ENCODE data around the gene LRRC34.

The LRRC34 gene

DNA sequence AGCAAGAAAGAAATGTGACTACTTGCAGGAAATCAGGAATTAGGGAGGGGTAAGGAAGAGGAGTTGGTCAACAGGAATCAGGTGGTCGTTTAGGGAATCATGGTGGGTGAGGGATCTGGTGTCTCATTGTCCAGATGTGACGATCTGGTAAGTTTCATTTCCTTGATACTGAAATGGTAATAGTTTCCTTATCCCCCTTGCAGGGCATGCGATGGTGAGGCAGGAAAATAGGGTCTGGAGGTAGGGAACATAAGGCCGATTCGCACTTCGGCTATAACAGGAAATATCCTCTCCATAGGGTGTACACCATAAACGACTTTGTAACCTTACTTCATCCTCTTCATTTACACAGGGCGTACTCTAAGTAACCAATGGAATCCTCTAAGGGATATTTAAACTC is 574 bp upstream of the LRRC34 start:
- DNase-seq: no peak

DNA sequence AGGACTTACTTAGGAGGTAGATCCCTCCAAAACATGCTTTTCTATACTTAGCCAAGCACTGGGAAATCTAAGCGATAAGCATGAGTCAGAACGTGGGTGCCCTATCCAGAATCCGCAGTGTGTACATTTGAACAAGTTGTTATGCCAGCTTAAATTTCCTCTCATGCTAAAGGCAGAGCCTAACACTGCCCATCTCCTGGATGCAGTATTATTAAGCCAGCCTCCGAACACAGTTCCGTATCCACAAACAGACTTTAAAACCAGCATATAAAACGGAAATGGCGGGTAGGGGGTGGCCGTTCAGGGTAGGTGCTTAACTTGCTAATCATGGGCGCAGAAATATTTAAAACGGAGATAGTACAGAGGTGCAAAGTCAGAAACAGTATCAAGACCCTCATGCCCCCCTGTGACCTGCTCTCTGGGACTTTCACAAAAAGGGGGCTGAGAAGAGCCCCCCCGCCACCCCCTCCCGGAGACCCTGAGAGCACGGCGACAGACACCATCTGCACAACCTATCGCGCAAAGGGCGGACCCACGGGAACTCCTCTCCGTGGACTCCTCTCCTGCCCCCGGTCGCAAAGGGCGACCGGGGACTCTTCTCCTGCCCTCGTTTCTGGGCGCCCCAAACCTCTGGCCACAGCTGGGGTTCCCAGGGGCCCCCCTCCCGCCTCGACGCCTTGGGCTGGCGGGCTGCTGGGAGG is 923 bp downstream of the LRRC34 start:
- DNase-seq: no peak

DNA sequence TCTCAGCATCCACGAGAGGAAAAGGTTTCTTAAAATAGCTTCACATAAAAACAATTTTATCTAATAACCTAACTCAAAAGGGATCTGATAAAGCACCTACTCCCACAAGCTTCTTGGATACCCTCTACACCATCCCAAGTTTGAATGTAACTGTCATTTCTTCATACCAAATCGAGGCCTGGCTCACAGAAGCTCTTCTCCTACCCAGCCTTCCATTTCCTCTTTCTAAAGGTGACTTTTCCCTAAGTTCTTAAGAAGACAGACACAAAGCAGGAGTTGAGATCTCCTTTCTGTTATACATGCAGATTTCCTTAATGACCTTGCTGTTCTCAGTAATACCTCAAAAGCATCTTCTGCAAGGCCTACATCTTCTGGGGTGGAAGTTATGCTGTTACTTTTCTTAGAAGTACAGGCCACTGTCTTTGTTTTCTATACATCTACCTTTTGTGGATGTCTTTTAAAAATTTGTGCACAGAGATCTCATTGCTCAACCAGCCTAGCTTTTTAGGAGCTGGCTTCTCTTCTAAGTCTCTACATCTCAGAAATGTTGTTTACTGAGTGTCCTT is 3.4 kb downstream of the LRRC34 start:
- DNase-seq: no peak

DNA sequence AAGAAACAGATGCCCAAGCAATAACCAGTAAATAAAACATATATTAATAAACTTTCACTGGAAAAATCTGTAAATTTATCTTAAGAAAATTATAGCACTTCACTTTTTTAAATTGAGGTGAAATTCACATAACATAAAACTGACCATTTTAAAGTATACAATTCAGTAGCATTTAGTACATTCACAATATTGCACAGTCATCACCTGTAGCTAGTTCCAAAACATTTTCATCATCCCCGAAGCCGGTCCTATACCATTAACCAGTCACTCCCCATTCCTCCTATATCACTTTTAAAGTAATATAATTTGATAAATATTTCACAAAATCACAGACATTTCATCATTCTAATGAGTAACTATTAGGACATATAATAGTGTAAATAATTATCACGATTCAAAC is 8.0 kb downstream of the LRRC34 start:
- DNase-seq: no peak

DNA sequence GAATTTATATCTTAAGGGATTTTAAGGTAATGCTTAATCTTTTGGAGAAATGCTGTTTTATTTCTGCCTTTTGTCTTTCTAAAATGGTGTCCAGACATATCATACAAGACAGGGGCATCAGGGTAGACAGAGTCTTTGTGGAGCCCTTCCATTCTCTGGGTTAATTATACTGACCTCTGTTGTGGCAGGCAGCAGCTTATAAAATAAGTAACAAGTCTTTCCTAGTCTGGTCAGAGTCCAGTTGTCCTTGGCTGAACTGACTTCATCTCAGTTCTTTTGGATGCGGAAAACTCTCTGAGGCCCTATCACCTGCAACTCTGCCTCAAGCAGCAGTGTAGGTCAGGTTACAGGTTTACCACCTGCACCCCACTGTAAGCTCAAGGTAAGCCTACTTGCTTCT is 20.3 kb downstream of the LRRC34 start:
- DNase-seq: no peak

DNA sequence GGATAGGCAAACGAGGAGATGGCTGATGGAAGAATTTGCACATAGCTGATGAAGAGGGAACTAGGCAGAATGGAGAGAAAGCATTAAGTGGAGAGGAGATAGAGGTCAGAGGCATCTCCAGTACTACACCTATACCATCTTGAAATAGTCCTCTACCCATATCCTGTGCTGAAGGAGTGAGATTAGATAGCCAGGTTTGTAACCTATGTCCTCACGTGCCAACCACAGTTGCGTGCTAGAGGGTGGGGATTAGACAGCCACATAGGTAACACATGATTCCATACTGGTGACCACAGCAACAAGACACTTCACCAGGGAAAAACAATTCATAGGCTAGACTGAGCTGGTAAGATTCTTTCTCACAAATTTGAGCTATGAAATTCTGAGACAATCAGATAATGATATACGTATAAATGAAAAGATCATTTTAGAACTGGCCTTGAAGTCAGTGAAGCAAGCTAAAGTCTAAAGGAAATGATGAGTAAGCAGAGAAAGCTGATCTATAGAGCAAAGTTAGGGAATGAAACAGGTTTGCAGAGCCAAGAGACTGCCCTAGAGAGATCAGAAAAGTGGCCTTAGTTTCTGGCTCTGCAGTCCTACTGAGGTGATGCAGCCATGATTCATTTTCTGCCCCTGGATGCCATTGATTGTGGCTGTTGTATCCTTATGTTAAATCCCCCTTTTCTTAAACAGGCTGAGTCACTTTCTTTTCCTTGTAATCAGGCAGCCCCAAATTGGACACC is 21.8 kb downstream of the LRRC34 start:
- no peak for DNase-seq

DNA sequence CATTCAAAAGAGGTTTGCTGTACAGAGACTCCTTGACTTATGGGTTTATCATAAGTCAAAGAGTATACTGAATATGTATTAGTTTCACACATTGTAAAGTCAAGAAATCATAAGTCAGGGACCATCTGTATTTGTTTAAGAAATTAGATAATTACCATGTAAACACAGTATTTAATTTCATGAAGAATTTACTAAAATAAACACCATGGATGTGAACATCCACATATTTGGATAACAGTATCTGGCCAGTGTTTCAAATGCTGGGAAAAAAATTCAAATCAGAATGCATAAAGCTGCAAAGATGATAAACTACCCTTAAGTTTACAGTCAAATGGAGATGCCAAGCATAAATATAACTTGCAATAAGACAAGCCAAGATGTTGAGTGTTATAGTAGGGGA is 22.5 kb downstream of the LRRC34 start:
- DNase-seq: no peak

DNA sequence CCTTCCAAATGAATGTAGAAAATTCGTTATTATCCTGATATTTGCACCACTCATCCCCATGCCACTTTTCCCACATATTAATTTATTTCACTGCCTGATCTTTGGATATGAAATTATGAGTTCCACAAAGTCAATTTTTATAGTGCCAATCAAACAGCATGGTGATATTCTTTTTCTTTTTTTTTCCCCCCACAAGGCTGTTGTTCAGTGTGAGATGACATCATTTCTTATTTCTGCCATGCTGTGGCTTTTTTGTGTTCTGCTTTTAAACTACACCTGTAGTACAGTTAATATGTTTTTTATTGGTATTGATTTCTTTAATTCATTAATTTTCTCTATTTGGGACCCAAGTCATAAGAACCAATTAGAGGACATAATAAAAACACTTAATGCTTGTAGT is 24.9 kb downstream of the LRRC34 start:
- DNase-seq: no peak

DNA sequence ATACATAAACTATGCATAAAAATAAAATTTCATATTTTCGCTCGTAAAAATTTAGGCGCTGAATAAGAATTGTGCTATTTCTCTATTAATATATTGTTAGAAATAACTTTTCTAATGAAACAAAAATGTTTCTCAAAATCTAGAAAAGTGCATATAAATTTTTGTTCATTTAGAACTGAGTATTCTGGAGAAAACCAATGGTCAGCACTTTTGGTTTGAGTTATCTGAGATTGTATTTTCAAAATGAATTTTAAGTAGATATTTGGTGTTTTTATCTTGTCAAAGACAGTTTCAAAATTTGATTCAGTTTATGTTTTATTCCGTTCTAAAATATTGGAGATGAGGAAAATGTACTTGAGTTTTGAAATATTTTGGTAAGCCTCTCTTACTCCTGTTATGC is 25.6 kb downstream of the LRRC34 start:
- DNase-seq: no peak

DNA sequence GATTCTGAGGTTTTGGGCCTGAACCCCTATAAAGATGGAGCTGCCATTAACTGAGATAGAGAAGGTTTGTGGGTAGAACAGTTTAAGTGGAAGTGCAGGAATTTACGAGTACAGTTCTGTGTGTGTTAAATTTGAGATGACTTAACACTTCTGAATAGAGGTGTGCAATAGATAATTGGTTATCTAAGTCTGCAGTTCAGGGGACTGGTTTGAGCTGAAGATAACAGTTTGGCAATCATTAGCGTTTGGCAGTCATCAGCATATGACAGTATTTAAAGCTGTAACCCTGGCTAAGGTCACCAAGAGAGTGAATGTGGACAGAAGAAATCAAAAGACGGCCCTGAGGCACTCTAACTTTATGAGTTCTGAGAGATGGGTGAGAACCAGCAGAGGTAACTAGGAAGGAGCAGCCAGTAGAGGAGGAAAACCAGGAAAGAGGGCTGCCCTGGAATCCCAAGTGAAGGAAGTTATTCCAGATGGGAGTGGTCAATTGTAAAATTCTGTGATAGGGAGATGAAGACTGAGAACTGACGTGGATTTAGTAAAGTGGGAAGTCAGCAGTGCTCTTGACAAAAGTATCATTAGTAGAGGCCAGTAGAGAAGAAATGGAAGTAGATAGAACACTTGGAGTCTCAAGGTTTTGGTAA is 31.4 kb downstream of the LRRC34 start:
- DNase-seq: no peak

DNA sequence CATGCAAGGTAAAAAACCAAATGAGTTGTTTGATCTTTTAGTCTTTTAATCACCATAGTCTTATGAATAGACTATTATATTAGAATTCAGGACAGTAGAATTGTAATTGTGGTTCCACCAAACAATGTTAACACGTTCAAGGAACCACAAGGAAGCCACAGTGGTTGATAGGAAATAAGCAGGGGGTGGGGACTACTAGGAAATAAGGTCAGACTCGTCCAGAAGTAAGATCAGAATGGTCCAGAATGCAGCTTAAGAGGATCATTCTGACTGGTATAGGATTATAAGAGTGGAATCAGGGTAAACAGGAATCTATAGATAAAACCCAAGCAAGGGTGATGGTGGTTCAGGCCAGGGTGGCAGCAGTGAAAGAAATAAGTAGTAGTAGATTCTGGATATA is 32.0 kb downstream of the LRRC34 start:
- DNase-seq: no peak

DNA sequence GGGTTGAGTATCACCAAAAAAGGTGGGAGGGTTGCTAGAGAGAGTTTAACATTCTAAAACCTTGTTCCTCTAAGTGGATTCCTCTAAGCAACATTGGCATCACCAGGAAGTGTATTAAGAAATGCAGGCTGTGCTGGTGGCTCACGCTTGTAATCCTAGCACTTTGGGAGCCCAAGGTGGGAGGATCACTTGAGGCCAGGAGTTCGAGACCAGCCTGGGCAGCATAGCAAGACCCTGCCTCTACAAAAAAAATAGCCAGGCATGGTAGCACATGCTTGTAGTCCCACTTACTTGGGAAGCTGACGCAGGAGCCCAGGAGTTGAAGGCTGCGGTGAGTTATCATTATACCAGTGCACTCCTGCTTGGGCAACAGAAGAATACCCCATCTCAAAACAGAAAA is 34.9 kb downstream of the LRRC34 start:
- no peak for DNase-seq

DNA sequence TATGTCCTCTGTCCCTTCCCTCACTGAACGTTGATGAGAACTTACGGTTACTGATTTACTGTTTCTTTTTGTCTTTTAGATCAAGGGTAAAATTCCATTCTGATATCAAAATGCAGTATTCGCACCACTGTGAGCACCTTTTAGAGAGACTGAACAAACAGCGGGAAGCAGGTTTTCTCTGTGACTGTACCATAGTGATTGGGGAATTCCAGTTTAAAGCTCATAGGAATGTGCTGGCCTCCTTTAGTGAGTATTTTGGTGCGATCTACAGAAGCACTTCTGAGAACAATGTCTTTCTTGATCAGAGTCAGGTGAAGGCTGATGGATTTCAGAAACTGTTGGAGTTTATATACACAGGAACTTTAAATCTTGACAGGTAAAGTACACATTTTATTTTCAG is 38.5 kb downstream of the LRRC34 start:
- DNase-seq: no peak

DNA sequence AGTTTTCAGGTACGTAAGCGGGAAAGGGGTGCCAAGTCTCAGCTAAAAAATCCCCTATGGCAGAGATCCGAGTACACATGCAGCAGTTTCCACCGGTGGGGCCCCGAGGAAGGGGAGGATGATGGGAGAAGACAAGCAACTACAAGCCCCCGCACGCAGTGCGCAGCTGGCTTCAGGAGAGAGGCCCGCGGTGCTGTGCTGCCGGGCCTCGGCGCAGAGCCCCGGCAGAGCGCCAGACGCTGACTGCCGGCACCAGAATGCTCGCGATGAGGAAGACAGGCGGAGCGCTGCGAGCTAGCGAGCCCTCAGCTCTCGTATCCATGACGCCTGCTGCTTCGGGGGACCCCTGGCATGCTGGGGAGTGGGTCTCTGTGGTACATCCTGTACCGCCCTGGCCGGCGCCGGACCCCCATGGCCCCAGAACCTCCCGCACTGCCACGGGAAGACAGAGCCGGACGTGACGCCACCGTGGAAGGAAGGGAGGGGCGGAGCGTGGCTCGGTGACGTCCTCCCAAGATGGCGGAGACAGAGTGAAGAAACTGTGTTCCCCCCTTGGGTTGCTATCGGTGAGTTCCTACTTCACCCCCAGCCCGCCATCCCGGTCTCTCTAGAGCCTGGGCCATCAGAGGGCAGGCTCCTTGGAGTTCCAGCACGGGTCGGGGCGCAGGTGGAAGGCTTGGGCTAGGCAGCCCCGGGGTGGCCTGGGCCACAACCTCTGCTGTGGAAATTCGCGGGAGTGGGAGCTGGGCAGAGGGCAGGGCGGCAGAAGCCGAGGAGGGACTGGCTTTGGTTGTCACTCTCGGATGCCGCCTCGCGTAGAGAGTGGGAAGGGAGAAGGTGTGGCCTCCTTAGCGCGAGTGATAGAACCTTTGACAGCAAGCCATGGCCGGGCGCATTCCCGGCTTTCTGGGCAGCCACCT is 39.5 kb downstream of the LRRC34 start, which contains the start of gene MYNN:
TSS of gene MYNN (plus strand) at position 500 of the 920 bp plus-strand sequence. CDS start 900 bp downstream, outside the sequence.
- peak; percentile 26 for DNase-seq

DNA sequence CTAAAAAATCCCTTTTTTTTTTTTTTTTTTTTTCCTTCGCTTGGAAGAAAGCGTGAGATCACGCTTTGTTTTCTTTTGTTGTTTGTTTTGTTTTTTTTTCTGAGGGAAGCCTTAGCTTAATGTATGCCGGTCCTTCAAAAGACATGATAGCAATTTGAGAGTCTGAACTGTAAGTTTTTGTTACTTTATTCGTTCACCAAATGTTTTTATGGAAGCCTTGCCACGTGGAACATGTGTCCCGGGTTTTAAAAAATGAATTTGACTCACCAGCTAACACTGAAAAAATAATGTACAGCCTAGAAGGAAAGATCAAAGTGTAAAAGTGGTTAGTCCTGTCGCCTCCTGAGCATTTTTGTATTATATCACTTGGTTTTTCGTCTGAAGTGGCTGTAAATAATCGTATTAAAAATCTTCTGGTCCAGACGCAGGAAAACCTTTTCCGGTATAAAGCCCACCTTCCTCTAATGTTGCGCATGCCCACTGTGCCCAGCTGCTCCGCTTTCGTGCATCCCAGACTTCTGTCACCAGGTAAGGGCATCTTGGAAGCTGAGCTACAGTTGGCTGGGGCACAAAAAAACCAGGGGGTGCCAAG is 40.3 kb downstream of the LRRC34 start:
- no peak for DNase-seq

DNA sequence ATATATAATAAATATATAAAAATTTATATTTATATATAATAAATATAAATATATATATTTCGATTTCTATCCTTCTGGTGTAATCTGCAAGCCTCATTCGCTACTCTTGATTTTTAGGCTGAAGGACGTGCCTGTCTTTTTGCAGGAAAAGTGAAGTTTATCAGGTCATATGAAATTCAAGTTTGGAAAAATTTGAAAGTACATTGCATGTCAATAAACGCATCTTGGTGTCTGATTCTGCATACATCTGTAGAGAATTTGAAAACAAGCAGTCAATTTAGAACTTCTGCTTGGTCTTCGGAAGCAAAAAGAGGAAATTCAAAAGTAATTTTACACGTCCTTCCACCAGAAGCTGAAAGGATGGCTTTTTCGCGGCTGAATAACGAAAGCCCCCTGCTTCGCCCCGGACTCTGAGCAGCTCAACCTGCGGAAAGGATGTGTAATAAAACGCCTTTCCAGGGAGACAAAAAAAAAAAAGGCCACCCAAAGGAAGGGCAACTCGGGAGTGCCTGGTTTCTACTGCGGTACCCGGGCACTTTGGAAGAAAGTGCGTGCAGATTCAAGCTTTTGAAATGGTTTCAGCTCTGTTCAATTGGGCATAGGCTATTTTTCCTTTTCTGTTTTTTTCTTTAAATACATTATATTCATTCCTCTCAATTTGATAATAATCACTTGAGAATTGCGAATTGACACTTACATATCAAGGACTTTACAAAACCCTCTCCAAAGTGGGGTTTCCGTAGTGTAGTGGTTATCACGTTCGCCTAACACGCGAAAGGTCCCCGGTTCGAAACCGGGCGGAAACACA is 41.0 kb downstream of the LRRC34 start:
- no peak for DNase-seq

DNA sequence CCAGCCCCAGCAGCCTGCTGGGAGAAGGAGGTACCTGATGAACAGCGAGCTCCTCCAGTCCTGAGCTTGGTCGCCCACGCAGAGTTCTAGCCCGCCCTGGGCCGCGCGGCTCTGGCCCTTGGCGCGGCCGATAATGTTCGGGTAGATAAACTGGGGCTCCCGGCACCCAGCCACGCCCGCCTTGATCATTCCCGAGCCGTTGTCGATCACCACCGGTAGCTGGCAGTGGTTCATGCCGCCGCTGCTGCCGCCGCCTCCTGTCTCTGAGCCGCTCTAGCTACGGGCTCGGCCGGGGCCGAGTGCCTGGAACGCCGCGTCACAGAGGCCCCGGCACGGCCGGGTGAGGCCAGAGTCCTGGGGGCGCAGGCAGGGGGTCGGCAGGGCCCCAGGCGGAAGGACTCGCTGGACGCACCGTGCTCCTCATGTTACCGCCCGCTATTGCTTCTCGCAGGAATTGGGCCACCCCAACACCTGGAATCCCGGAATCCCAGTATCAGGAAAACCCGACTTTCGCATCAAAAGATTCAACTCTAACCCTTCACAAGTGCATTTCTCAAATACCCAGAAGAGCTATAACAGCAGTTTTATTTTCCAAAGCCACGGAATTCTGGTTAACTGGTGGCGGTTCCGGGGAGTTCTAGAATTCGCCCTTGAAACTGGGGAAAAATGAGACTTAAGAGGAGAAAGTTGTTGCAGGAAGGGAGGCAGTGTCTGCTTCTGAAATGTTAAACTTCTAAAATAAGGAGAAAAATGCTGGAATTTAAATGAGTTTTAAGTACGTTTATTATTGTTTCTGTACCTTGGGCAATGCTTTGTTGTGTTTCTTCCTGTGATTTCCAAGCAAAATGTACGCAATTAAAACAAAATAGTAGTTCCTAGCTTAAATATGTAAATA is 43.2 kb downstream of the LRRC34 start, which contains the start of gene ACTRT3:
TSS of gene ACTRT3 (minus strand) at position 275 of the 895 bp plus-strand sequence. CDS start at position 234, 41 bp downstream.
- peak; percentile 86 for DNase-seq

DNA sequence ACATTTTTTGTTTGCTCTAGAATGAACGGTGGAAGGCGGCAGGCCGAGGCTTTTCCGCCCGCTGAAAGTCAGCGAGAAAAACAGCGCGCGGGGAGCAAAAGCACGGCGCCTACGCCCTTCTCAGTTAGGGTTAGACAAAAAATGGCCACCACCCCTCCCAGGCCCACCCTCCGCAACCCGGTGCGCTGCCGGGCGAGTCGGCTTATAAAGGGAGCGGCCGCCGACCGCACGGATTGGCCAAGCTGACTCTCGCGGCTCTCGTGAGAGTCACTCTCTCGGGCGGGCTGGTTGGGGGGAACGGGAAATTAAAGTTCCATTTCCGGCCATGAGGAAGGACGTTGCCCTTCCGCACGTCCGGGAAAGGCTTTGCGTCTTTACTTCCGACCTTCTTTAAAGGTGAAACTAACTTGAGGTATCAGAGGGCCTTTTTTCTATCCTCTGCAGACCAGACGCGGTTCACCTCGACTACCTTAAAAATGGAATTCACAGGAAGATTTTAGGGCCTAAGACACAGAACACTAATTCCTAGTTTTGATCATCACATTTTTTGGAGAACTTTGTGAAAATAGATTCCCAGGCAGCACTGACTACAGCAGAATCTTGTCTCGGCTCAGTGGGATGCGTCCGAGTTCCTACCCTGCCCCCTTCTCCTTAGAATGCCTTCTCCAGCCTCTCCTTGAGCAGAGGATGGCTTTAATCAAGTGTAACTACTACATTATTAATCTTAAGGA is 47.7 kb downstream of the LRRC34 start, which contains the start of gene TERC:
TSS of gene TERC (minus strand) at position 179 of the 731 bp plus-strand sequence.
- peak; percentile 73 for DNase-seq

DNA sequence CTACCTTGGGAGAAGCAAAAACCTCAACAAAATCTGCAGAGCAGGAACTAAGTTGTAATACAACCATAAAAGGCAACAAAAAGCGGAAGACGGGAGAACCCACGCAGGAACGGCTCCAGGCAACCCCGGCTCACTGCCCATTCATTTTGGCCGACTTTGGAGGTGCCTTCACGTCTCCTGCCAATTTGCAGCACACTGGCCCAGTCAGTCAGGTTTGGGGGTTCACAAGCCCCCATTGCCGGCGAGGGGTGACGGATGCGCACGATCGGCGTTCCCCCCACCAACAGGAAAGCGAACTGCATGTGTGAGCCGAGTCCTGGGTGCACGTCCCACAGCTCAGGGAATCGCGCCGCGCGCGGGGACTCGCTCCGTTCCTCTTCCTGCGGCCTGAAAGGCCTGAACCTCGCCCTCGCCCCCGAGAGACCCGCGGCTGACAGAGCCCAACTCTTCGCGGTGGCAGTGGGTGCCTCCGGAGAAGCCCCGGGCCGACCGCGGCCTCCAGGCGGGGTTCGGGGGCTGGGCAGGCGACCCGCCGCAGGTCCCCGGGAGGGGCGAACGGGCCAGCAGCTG is 48.3 kb downstream of the LRRC34 start:
- peak; percentile 23 for DNase-seq
